GM21825 (cell line): ENCODE results near the gene EPHA10.
"Not testable (repeated sequence)": the region's sequence is repeated elsewhere in the genome, so short reads cannot be mapped to it uniquely, and the experiment has no call there.

Experiments
- ATAC-seq: cut with Tn5 transposase; IDR thresholded peaks from one replicate; pipeline ENCODE4 v1.9.1; 2021; ENCODE audit warnings: mild to moderate bottlenecking, moderate library complexity; ENCODE audit not compliant: unreplicated experiment

EPHA10 gene

DNA sequence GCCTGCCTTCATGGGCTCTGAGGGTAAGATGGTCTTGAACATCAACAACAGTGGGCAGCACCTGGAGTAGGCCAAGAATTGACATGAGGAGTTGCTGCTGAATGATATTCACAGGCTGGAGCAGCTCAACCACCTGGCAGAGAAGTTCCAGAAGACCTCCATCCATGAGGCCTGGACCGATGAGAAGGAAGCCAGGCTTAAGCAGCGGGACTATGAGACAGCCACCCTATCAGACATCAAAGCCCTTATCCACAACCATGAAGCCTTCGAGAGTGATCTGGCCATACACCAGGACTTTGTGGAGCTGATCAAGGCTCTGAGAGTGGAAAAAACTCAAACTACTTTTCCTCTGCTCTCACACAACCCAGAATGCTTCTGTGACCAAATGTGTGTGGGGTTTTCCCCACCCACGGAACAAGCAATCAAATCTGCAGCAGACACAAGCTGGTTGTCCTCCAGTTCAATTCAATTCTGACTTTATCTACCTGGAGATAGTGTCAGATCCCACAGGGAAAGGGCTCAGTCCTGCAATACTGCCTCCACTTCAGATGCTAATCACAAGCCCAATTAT is 12.1 kb upstream of the EPHA10 start:
- ATAC-seq, result no peak

DNA sequence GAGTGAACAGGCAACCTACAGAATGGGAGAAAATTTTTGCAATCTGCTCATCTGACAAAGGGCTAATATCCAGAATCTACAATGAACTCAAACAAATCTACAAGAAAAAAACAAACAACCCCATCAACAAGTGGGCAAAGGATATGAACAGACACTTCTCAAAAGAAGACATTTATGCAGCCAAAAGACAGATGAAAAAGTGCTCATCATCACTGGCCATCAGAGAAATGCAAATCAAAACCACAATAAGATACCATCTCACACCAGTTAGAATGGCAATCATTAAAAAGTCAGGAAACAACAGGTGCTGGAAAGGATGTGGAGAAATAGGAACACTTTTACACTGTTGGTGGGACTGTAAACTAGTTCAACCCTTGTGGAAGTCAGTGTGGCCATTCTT is 6.5 kb upstream of the EPHA10 start:
- ATAC-seq, result not testable (repeated sequence)

GRCh38 chr1:37767488-37767887 is 2.6 kb upstream of the EPHA10 start:
- ATAC-seq, result no peak

DNA sequence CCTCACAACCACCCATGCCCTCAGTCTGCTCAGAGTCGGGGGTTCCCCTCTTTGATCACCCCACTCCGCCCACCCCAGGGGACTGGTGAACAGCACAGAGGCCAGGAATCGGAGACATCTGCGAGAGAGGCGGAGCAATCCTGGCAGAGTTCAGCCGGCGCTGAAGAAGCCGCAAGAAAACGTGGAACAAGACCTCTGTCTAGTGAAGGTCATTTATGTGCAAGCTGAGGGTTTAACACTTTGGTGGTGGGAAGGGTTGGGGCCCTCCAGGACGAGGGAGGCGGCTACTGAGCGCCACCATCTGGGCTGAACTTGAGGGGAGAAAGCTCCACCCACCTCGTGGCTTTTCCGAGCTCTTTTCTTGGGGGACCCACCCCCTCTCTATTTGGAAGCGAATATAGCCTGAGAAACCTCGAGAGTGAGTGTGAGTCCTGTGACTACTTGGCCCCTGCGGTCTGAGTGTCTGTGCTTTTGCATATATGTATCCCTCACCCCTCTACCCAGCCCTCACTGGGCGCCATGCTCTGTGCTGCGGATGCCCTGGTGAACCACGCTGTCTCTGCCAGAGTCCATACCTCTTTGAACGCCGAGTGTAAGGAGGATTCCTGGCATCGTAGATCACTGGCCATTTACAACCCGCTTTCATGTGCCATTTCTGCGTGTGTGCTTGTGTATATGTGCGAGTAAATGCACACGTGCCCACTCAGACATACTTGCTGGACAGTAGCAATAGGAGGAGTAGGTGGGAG is 1.2 kb upstream of the EPHA10 start:
- ATAC-seq, result no peak

- ATAC-seq, result no peak
Measured at GRCh38 chr1:37764414-37764825, 500 bp downstream of the EPHA10 start.

- ATAC-seq, result no peak
Measured at GRCh38 chr1:37763791-37764413, 1.0 kb downstream of the EPHA10 start.

DNA sequence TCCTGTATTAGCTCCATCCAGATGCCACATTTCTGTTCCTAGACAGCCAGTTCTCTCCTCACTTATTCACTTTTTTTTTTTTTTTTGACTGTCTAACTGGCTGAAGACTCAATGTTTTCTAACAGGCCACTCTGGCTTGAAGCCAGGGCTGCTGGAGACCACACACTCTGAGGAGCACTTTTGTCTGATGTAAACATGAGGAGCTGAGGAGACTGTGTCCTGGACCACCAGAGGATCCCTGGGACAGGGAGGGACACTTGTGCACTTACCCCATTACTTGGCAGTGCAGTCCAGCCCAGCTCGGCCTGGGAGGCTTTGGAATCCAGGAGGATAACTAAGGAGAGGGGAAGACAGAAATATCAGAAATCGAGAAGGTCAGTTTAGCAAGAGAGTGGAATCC is 2.4 kb downstream of the EPHA10 start:
- ATAC-seq, result no peak

GRCh38 chr1:37761416-37762095 is 3.4 kb downstream of the EPHA10 start:
- ATAC-seq, result no peak

GRCh38 chr1:37759451-37759850 is 5.5 kb downstream of the EPHA10 start:
- no peak for ATAC-seq

GRCh38 chr1:37755951-37756560 is 8.9 kb downstream of the EPHA10 start:
- no peak for ATAC-seq

DNA sequence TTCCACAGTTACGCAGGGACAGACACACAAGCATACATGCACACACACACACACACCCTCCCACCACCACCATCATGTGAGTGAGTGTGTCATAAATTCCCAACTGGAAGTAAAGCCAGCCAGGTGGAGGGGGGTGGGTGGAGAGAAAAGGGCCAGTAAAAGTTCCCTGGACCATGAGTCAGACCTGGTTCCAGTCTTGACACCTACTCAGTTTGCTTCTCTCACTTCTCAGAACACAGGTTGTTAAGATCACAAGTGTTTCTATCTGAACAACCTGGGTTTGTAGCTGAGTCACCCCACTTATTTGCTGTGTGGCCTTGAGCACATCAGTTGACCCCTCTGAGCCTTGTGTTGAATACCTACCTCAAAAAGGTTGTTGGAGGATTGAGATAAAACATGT is 9.6 kb downstream of the EPHA10 start:
- ATAC-seq, result no peak

GRCh38 chr1:37753473-37754321 is 11.2 kb downstream of the EPHA10 start:
- ATAC-seq, result no peak

GRCh38 chr1:37752583-37753471 is 12.1 kb downstream of the EPHA10 start:
- ATAC-seq, result no peak

DNA sequence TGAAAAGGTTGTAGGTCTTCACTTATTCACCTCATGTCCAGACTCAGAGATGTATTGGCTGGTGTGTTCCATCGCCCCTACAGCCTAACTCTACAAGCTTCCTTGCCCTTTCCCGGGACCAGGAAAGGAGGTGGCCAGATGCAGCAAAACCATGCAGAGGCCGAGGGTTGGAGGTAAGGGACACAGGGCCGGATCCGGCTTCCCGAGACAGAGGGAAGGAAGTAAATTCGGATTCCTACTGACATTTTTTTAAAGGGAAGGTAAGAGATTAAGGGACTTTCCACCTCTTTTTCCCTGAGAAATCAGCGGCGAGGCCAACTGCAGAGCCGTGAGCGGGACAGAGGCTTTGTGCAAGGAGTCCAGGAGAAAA is 12.7 kb downstream of the EPHA10 start:
- ATAC-seq, result no peak

GRCh38 chr1:37748565-37748964 is 16.4 kb downstream of the EPHA10 start:
- no peak for ATAC-seq

DNA sequence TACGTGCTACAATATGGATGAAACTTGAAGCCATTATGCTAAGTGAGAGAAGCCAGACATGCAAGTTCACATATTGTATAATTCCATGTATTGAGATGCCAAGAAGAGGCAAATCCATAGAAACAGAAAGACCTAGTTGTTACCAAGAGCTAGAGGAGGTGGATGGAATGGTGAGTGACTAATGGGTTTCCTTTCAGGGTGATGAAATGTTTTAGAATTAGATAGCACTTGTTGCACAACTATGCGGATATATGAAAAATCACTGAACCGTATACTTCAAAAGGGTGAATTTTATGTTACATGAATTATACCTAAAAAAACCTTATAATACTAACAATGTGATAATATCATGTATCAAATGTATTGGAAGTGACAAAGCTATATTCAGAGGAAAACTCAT is 18.1 kb downstream of the EPHA10 start:
- no peak for ATAC-seq

GRCh38 chr1:37741662-37742061 is 23.3 kb downstream of the EPHA10 start:
- no peak for ATAC-seq

DNA sequence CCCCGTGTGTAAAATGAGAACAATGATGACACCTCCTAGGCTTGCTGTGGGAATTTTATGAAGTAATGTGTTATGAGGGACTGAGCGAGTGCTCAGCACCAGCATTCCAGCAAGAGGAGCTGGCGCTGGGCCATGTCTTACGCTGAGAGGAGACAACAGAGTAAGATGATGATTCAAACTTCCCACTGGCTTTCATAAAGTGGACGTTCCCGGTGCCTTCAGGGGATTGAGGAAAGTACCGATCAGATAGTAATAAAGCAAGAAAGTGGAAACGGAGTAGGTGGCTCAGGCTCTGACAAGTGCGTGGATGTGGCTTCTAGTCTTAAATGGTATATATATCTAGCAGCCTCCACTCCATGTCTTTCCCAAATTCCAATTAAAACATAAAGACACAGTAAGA is 23.8 kb downstream of the EPHA10 start:
- no peak for ATAC-seq

- no peak for ATAC-seq
Measured at GRCh38 chr1:37739222-37739621, 25.7 kb downstream of the EPHA10 start.

- ATAC-seq, result not testable (repeated sequence)
Measured at GRCh38 chr1:37738619-37739018, 26.3 kb downstream of the EPHA10 start.
